Mesenchymal stem cell (in vitro differentiated cells and primary cell): ENCODE data around the gene MAP3K15.

Experiments used
- DNase-seq: peaks from one replicate; pipeline ENCODE4 v3.0.0-alpha.2; 2013
- H2AFZ ChIP-seq: one replicate; pipeline ENCODE4 v1.6.1; 2013; ENCODE audit warnings: low read depth, mild to moderate bottlenecking, control low read depth, inconsistent platforms, low read length, moderate library complexity
- H2AK5ac ChIP-seq: 2 replicates; pipeline ENCODE4 v1.6.1; 2013; ENCODE audit warnings: low read length, moderate library complexity, mild to moderate bottlenecking, inconsistent platforms; ENCODE audit not compliant: severe bottlenecking
- H2BK120ac ChIP-seq: one replicate; pipeline ENCODE4 v1.6.1; 2013; ENCODE audit warnings: low read depth, mild to moderate bottlenecking, inconsistent platforms, low read length, moderate library complexity
- H2BK12ac ChIP-seq, 2 experiments: one replicate each; pipeline ENCODE4 v1.6.1; 2013; ENCODE audit warnings: inconsistent platforms in 2 of 2, low read length in 2 of 2, mild to moderate bottlenecking in 2 of 2, moderate library complexity in 2 of 2, control low read depth in 1 of 2
- H2BK15ac ChIP-seq: one replicate; pipeline ENCODE4 v1.6.1; 2013; ENCODE audit warnings: mild to moderate bottlenecking, low read depth, inconsistent platforms; ENCODE audit not compliant: poor library complexity, severe bottlenecking
- H2BK5ac ChIP-seq: 2 replicates; pipeline ENCODE4 v1.6.1; 2013; ENCODE audit warnings: low read depth, mild to moderate bottlenecking, low read length, control low read depth, inconsistent platforms; ENCODE audit not compliant: poor library complexity, severe bottlenecking
- H3K14ac ChIP-seq, 2 experiments: one replicate each; pipeline ENCODE4 v1.6.1; 2013; ENCODE audit warnings: inconsistent platforms in 2 of 2, low read length in 2 of 2, control low read depth in 1 of 2, mild to moderate bottlenecking in 1 of 2, moderate library complexity in 1 of 2
- H3K18ac ChIP-seq, 2 experiments: one replicate each; pipeline ENCODE4 v1.6.1; 2013; ENCODE audit warnings: inconsistent platforms in 2 of 2, low read length in 2 of 2, control low read depth in 1 of 2, low read depth in 1 of 2, mild to moderate bottlenecking in 1 of 2
- H3K23ac ChIP-seq, 2 experiments: one replicate each; pipeline ENCODE4 v1.6.1; 2013; ENCODE audit warnings: inconsistent platforms in 2 of 2, low read length in 2 of 2, mild to moderate bottlenecking in 2 of 2, moderate library complexity in 2 of 2, control low read depth in 1 of 2
- H3K27ac ChIP-seq: 2 replicates; pipeline ENCODE4 v1.5.1; 2013; ENCODE audit warnings: mild to moderate bottlenecking, moderate library complexity, low read length, control low read depth, inconsistent platforms; ENCODE audit not compliant: poor library complexity, severe bottlenecking
- H3K27me3 ChIP-seq, 2 experiments: 2 replicates each; pipeline versions ENCODE4 v1.6.1 to v1.7.0; 2013; ENCODE audit warnings: low read length in 2 of 2, mild to moderate bottlenecking in 2 of 2, moderate library complexity in 2 of 2, control low read depth in 1 of 2, inconsistent platforms in 1 of 2; ENCODE audit not compliant: control insufficient read depth in 1 of 2, insufficient read depth in 1 of 2
- H3K36me3 ChIP-seq, 2 experiments: 2 replicates each; pipeline versions ENCODE4 v1.6.1 to v1.7.0; 2013; ENCODE audit warnings: low read length in 2 of 2, control low read depth in 1 of 2, inconsistent platforms in 1 of 2, low read depth in 1 of 2, mild to moderate bottlenecking in 1 of 2; ENCODE audit not compliant: insufficient read depth in 2 of 2, control insufficient read depth in 1 of 2
- H3K4ac ChIP-seq, 2 experiments: one replicate each; pipeline ENCODE4 v1.6.1; 2013; ENCODE audit warnings: inconsistent platforms in 2 of 2, low read length in 2 of 2, mild to moderate bottlenecking in 2 of 2, moderate library complexity in 2 of 2, control low read depth in 1 of 2, low read depth in 1 of 2
- H3K4me1 ChIP-seq: 2 replicates; pipeline ENCODE4 v1.6.1; 2013; ENCODE audit warnings: low read depth, low read length, control low read depth; ENCODE audit not compliant: control insufficient read depth, insufficient read depth
- H3K4me2 ChIP-seq: 2 replicates; pipeline ENCODE4 v1.6.1; 2013; ENCODE audit warnings: low read length, mild to moderate bottlenecking, inconsistent platforms; ENCODE audit not compliant: poor library complexity, severe bottlenecking
- H3K4me3 ChIP-seq, 2 experiments: 2 replicates each; pipeline versions ENCODE4 v1.5.1 to v1.7.0; 2013; ENCODE audit warnings: low read length in 2 of 2, mild to moderate bottlenecking in 2 of 2, control low read depth in 1 of 2, low read depth in 1 of 2; ENCODE audit not compliant: insufficient read depth in 1 of 2
- H3K79me1 ChIP-seq: replicated peaks from 2 replicates; pipeline ENCODE4 v1.6.1; 2013; ENCODE audit warnings: mild to moderate bottlenecking, control low read depth, low read length, inconsistent platforms; ENCODE audit not compliant: poor library complexity, severe bottlenecking
- H3K9ac ChIP-seq: 2 replicates; pipeline ENCODE4 v1.7.0; 2013; ENCODE audit warnings: mild to moderate bottlenecking, low read length, moderate library complexity
- H3K9me3 ChIP-seq: 2 replicates; pipeline ENCODE4 v1.7.0; 2013; ENCODE audit warnings: mild to moderate bottlenecking, low read length; ENCODE audit not compliant: control insufficient read depth
- H4K8ac ChIP-seq: one replicate; pipeline ENCODE4 v1.6.1; 2013; ENCODE audit warnings: inconsistent platforms, mild to moderate bottlenecking, low read length, moderate library complexity
- H4K91ac ChIP-seq: one replicate; pipeline ENCODE4 v1.6.1; 2013; ENCODE audit warnings: mild to moderate bottlenecking, low read length, inconsistent platforms
- WGBS: methylation state at CpG from one replicate; pipeline ENCODE4 v1.1.7; 2013; ENCODE audit warnings: mixed read lengths; 5-methylcytosine and 5-hydroxymethylcytosine counted together

MAP3K15 gene

DNA sequence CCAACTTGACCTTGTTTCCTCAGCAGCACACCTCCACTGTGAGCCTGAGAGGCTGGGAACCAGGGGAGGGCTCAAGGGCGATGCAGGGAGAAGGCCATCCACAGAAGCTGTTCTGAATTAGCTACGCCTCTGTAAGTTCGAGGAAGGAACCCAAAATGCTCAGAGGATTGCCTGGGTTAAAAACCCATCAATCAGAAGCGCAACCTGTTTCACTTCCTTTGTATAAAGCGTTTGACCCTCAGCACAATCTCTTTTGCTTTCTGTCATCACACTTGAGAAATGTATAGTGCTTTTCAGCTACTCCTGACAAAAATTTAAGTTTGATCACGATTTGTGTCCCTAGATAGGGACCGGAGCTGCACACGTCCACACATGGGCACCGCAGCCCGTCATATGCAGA, 48.0 kb upstream of the MAP3K15 start:
- Histone ChIP-seq H3K14ac (no peak overlapping the region), H2BK12ac (no peak overlapping the region), H3K4me3 (no peak overlapping the region), H3K79me1 (peaks cover 2% of the 10 kb centered on the region), H2BK5ac (no peak overlapping the region), H3K23ac (no peak overlapping the region), H2AK5ac (no peak overlapping the region), H3K27me3 (no peaks in the 10 kb centered on the region), H4K91ac (no peak overlapping the region), H4K8ac (no peak overlapping the region), H3K9me3 (no peaks in the 10 kb centered on the region), H3K27ac (no peak overlapping the region), H3K9ac (no peak overlapping the region), H3K18ac (no peak overlapping the region), H2BK120ac (no peak overlapping the region), H2BK15ac (no peak overlapping the region), H3K4ac (no peak overlapping the region), H3K4me1 (peaks cover 3% of the 10 kb centered on the region), H3K36me3 (peaks cover 7 to 19% of the 10 kb centered on the region in 2 experiments), H3K4me2 (no peak overlapping the region), H2AFZ (no peak overlapping the region)
- DNase-seq, result no peak
- 96% methylated on average over 8 of the region's 10 CpGs for WGBS

DNA sequence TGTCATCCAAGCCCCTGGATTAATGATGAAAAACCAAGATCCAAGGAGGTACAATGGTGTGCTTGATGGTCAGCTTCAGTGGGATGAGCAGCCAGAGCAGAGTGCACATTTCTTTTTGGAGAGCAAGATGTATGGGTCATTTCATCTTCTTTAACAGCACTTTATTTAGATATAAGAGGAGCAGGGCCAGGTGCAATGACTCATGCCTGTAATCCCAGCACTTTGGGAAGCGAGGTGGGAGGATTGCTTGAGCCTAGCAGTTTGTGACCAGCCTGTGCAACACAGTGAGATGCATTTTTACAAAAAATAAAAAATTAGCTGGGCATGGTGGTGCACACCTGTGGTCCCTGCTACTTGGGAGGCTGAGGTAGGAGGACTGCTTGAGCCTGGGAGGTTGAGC, 45.3 kb upstream of the MAP3K15 start:
- 82% methylated on average over 1 of the region's 1 CpG for WGBS
- no peak overlapping the region for H2BK5ac ChIP-seq

DNA sequence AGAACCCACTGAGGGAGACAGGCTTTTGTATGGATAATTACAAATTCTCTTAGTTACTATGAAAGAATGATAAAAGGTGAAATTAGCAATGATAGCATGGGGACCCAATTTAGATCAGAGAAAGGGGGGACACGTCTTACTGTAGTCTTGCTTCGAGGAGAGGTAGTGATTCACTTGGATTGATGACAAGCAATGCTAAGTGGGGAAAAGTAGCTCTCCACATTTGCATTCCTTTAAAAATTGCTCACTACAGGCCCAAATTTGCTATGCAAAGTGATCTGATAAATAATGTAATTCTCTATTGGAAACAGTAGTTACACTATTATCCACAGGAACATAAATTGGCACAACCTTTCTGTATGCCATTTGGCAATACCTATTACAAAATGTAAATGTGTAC, 42.5 kb upstream of the MAP3K15 start:
- Histone ChIP-seq H3K27me3 (peaks cover 0 to 5% of the 10 kb centered on the region in 2 experiments), H3K4ac (no peak overlapping the region), H4K91ac (no peak overlapping the region), H3K4me2 (no peak overlapping the region), H2AK5ac (no peak overlapping the region), H2BK5ac (no peak overlapping the region), H3K23ac (no peak overlapping the region), H3K9ac (no peak overlapping the region), H3K18ac (no peak overlapping the region), H2BK15ac (no peak overlapping the region), H2AFZ (no peak overlapping the region), H3K36me3 (peaks cover 0 to 9% of the 10 kb centered on the region in 2 experiments), H3K14ac (no peak overlapping the region), H3K4me3 (no peak overlapping the region), H3K79me1 (no peaks in the 10 kb centered on the region), H3K4me1 (peaks cover 2% of the 10 kb centered on the region), H4K8ac (no peak overlapping the region), H2BK12ac (no peak overlapping the region), H2BK120ac (no peak overlapping the region), H3K27ac (no peak overlapping the region), H3K9me3 (no peaks in the 10 kb centered on the region)
- WGBS, result 100% methylated on average over 1 of the region's 2 CpGs
- no peak for DNase-seq

More for the DNA sequence above, 45.3 kb upstream of the MAP3K15 start:
- Histone ChIP-seq H3K27ac (no peak overlapping the region), H2AFZ (no peak overlapping the region), H3K4me2 (no peak overlapping the region), H2BK15ac (no peak overlapping the region), H2BK120ac (no peak overlapping the region), H4K91ac (no peak overlapping the region), H3K14ac (no peak overlapping the region), H2BK12ac (no peak overlapping the region), H3K4me1 (no peaks in the 10 kb centered on the region), H3K4ac (no peak overlapping the region), H3K9ac (no peak overlapping the region), H3K18ac (no peak overlapping the region), H3K79me1 (peaks cover 2% of the 10 kb centered on the region), H2AK5ac (no peak overlapping the region), H3K4me3 (no peak overlapping the region), H4K8ac (no peak overlapping the region), H3K23ac (no peak overlapping the region), H3K27me3 (peaks cover 0 to 5% of the 10 kb centered on the region in 2 experiments), H3K9me3 (no peaks in the 10 kb centered on the region), H3K36me3 (peaks cover 7 to 12% of the 10 kb centered on the region in 2 experiments)
- DNase-seq, result no peak

DNA sequence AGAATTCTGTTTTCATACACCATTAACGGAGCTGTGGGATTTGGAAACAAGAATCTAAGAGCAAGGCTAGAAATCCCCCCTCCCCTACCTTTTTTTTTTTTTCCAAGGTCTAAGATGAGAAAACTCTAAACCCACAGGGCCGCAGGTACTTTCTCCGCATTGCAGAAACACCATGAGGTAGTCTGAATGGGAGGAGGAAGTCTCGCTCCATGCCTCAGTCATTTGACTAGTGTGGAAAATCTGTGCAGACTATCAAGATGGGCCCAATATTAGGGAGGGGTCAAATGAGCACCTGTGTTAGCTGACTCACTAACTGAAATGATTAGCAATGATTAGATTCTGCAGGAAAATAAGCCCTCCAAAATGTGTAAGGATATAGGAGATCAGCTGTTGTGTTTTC, 40.9 kb upstream of the MAP3K15 start:
- 99% methylated on average over 3 of the region's 4 CpGs for WGBS
- no peak overlapping the region for H3K4me2 ChIP-seq
- H4K91ac ChIP-seq, result no peak overlapping the region
- no peak overlapping the region for H2AK5ac ChIP-seq
- H3K23ac ChIP-seq, result no peak overlapping the region
- H2BK120ac ChIP-seq, result no peak overlapping the region
- no peak overlapping the region for H3K4ac ChIP-seq
- no peak overlapping the region for H3K9ac ChIP-seq
- no peaks in the 10 kb centered on the region for H3K9me3 ChIP-seq
- H2AFZ ChIP-seq, result no peak overlapping the region
- H2BK5ac ChIP-seq, result no peak overlapping the region
- H2BK12ac ChIP-seq, result no peak overlapping the region
- peaks cover 0 to 5% of the 10 kb centered on the region in 2 experiments for H3K27me3 ChIP-seq
- no peak overlapping the region for H3K27ac ChIP-seq
- no peak overlapping the region for H3K18ac ChIP-seq
- H2BK15ac ChIP-seq, result no peak overlapping the region
- peaks cover 0 to 6% of the 10 kb centered on the region in 2 experiments for H3K36me3 ChIP-seq
- no peak overlapping the region for H3K14ac ChIP-seq
- no peak overlapping the region for H3K4me3 ChIP-seq
- no peak for DNase-seq
- no peak overlapping the region for H4K8ac ChIP-seq
- peaks cover 5% of the 10 kb centered on the region for H3K4me1 ChIP-seq
- no peaks in the 10 kb centered on the region for H3K79me1 ChIP-seq
